GM10266 (cell line): Measurements from ENCODE around the gene EOLA2.
A peak's percentile ranks its signal among the peaks of the same experiment; 100 is the strongest.
"Not testable (repeated sequence)": the region's sequence is repeated elsewhere in the genome, so short reads cannot be mapped to it uniquely, and the experiment has no call there.

ENCODE experiments used
- DNase-seq: peaks from one replicate; pipeline ENCODE4 v3.0.0; 2012; ENCODE audit errors: extremely low spot score
- CTCF ChIP-seq: IDR thresholded peaks from 2 replicates; pipeline ENCODE4 v1.5.1; 2012; ENCODE audit warnings: mild to moderate bottlenecking, low read depth; ENCODE audit not compliant: control insufficient read depth, insufficient read depth; ENCODE audit errors: missing control alignments

Gene EOLA2

GRCh38 chrX:149961572-149961971 is 23.3 kb upstream of the EOLA2 start:
- DNase-seq = no peak
- no peak for TF ChIP-seq CTCF

GRCh38 chrX:149950681-149951080 is 12.4 kb upstream of the EOLA2 start:
- TF ChIP-seq CTCF = peak; percentile 18
- DNase-seq = peak; percentile 1

GRCh38 chrX:149949743-149950436 is 11.6 kb upstream of the EOLA2 start:
- DNase-seq = no peak
- TF ChIP-seq CTCF = no peak

GRCh38 chrX:149948016-149948415 is 9.7 kb upstream of the EOLA2 start:
- DNase-seq = no peak
- TF ChIP-seq CTCF = no peak

GRCh38 chrX:149946932-149947331 is 8.6 kb upstream of the EOLA2 start:
- not testable (repeated sequence) for DNase-seq

GRCh38 chrX:149945820-149946219 is 7.5 kb upstream of the EOLA2 start:
- not testable (repeated sequence) for DNase-seq

GRCh38 chrX:149945087-149945670 is 6.9 kb upstream of the EOLA2 start:
- not testable (repeated sequence) for DNase-seq

- DNase-seq = not testable (repeated sequence)
Observed at GRCh38 chrX:149940674-149941024, 2.4 kb upstream of the EOLA2 start.

More at GRCh38 chrX:149940674-149941024, 2.4 kb upstream of the EOLA2 start:
- peak; percentile 25 for TF ChIP-seq CTCF
